ENCODE measurements around the gene AK5.

Gene AK5

GRCh38 chr1:77540501-77541161 is 258.8 kb downstream of the AK5 start:
- H3K27ac ChIP-seq (ENCODE audit: low read length) = no peak overlapping the region
- H3K9me3 ChIP-seq (ENCODE audit: control insufficient read depth, low read depth, low read length) = no peaks in the 10 kb centered on the region
- H3K4me3 ChIP-seq (ENCODE audit: low read length) = no peak overlapping the region
- no peaks in the 10 kb centered on the region for H3K4me1 ChIP-seq (ENCODE audit: control insufficient read depth, low read depth, low read length)
- H3K36me3 ChIP-seq (ENCODE audit: control insufficient read depth, low read depth, low read length) = no peaks in the 10 kb centered on the region
- H3K27me3 ChIP-seq (ENCODE audit: control insufficient read depth, insufficient read depth, low read length) = no peaks in the 10 kb centered on the region
- no peak overlapping the region for H3K9ac ChIP-seq (ENCODE audit: low read length)

GRCh38 chr1:77541162-77541545 is 259.3 kb downstream of the AK5 start:
- no peak overlapping the region for H3K4me3 ChIP-seq (ENCODE audit: low read length)
- H3K9ac ChIP-seq (ENCODE audit: low read length) = no peak overlapping the region
- H3K9me3 ChIP-seq (ENCODE audit: control insufficient read depth, low read depth, low read length) = no peaks in the 10 kb centered on the region
- no peaks in the 10 kb centered on the region for H3K27me3 ChIP-seq (ENCODE audit: control insufficient read depth, insufficient read depth, low read length)
- H3K36me3 ChIP-seq (ENCODE audit: control insufficient read depth, low read depth, low read length) = no peaks in the 10 kb centered on the region
- H3K27ac ChIP-seq (ENCODE audit: low read length) = no peak overlapping the region
- H3K4me1 ChIP-seq (ENCODE audit: control insufficient read depth, low read depth, low read length) = no peaks in the 10 kb centered on the region

- Histone ChIP-seq H3K9ac (ENCODE audit: low read length) (no peak overlapping the region), H3K9me3 (ENCODE audit: control insufficient read depth, low read depth, low read length) (no peaks in the 10 kb centered on the region), H3K27ac (ENCODE audit: low read length) (no peak overlapping the region), H3K27me3 (ENCODE audit: control insufficient read depth, insufficient read depth, low read length) (no peaks in the 10 kb centered on the region), H3K36me3 (ENCODE audit: control insufficient read depth, low read depth, low read length) (no peaks in the 10 kb centered on the region), H3K4me3 (ENCODE audit: low read length) (no peak overlapping the region), H3K4me1 (ENCODE audit: control insufficient read depth, low read depth, low read length) (no peaks in the 10 kb centered on the region)
Observed at GRCh38 chr1:77542813-77543420, 261.1 kb downstream of the AK5 start.

- H3K36me3 ChIP-seq (ENCODE audit: control insufficient read depth, low read depth, low read length) = no peaks in the 10 kb centered on the region
- H3K4me3 ChIP-seq (ENCODE audit: low read length) = no peak overlapping the region
- no peaks in the 10 kb centered on the region for H3K27me3 ChIP-seq (ENCODE audit: control insufficient read depth, insufficient read depth, low read length)
- H3K4me1 ChIP-seq (ENCODE audit: control insufficient read depth, low read depth, low read length) = no peaks in the 10 kb centered on the region
- H3K9me3 ChIP-seq (ENCODE audit: control insufficient read depth, low read depth, low read length) = no peaks in the 10 kb centered on the region
- no peak overlapping the region for H3K27ac ChIP-seq (ENCODE audit: low read length)
- no peak overlapping the region for H3K9ac ChIP-seq (ENCODE audit: low read length)
Observed at GRCh38 chr1:77543822-77544448, 262.1 kb downstream of the AK5 start.

GRCh38 chr1:77544845-77545244 is 263.0 kb downstream of the AK5 start:
- Histone ChIP-seq H3K4me3 (ENCODE audit: low read length) (no peak overlapping the region), H3K27ac (ENCODE audit: low read length) (no peak overlapping the region), H3K27me3 (ENCODE audit: control insufficient read depth, insufficient read depth, low read length) (no peaks in the 10 kb centered on the region), H3K9ac (ENCODE audit: low read length) (no peak overlapping the region), H3K4me1 (ENCODE audit: control insufficient read depth, low read depth, low read length) (no peaks in the 10 kb centered on the region), H3K36me3 (ENCODE audit: control insufficient read depth, low read depth, low read length) (no peaks in the 10 kb centered on the region), H3K9me3 (ENCODE audit: control insufficient read depth, low read depth, low read length) (no peaks in the 10 kb centered on the region)

- Histone ChIP-seq H3K9me3 (ENCODE audit: control insufficient read depth, low read depth, low read length) (no peaks in the 10 kb centered on the region), H3K27me3 (ENCODE audit: control insufficient read depth, insufficient read depth, low read length) (no peaks in the 10 kb centered on the region), H3K36me3 (ENCODE audit: control insufficient read depth, low read depth, low read length) (no peaks in the 10 kb centered on the region), H3K4me3 (ENCODE audit: low read length) (no peak overlapping the region), H3K27ac (ENCODE audit: low read length) (no peak overlapping the region), H3K4me1 (ENCODE audit: control insufficient read depth, low read depth, low read length) (no peaks in the 10 kb centered on the region), H3K9ac (ENCODE audit: low read length) (no peak overlapping the region)
Observed at GRCh38 chr1:77545970-77546369, 264.2 kb downstream of the AK5 start.

GRCh38 chr1:77546890-77547289 is 265.1 kb downstream of the AK5 start:
- no peaks in the 10 kb centered on the region for H3K36me3 ChIP-seq (ENCODE audit: control insufficient read depth, low read depth, low read length)

GRCh38 chr1:77548285-77548684 is 266.5 kb downstream of the AK5 start:
- H3K27ac ChIP-seq (ENCODE audit: low read length) = no peak overlapping the region
- no peaks in the 10 kb centered on the region for H3K27me3 ChIP-seq (ENCODE audit: control insufficient read depth, insufficient read depth, low read length)
- H3K9me3 ChIP-seq (ENCODE audit: control insufficient read depth, low read depth, low read length) = no peaks in the 10 kb centered on the region
- no peak overlapping the region for H3K4me3 ChIP-seq (ENCODE audit: low read length)
- H3K9ac ChIP-seq (ENCODE audit: low read length) = no peak overlapping the region
- no peaks in the 10 kb centered on the region for H3K36me3 ChIP-seq (ENCODE audit: control insufficient read depth, low read depth, low read length)
- no peaks in the 10 kb centered on the region for H3K4me1 ChIP-seq (ENCODE audit: control insufficient read depth, low read depth, low read length)

More at GRCh38 chr1:77546890-77547289, 265.1 kb downstream of the AK5 start:
- H3K4me1 ChIP-seq (ENCODE audit: control insufficient read depth, low read depth, low read length) = no peaks in the 10 kb centered on the region
- no peak overlapping the region for H3K27ac ChIP-seq (ENCODE audit: low read length)
- no peaks in the 10 kb centered on the region for H3K27me3 ChIP-seq (ENCODE audit: control insufficient read depth, insufficient read depth, low read length)
- H3K9me3 ChIP-seq (ENCODE audit: control insufficient read depth, low read depth, low read length) = no peaks in the 10 kb centered on the region
- H3K4me3 ChIP-seq (ENCODE audit: low read length) = no peak overlapping the region
- no peak overlapping the region for H3K9ac ChIP-seq (ENCODE audit: low read length)

GRCh38 chr1:77550135-77550534 is 268.3 kb downstream of the AK5 start:
- H3K9me3 ChIP-seq (ENCODE audit: control insufficient read depth, low read depth, low read length) = no peaks in the 10 kb centered on the region
- H3K4me3 ChIP-seq (ENCODE audit: low read length) = no peak overlapping the region
- no peaks in the 10 kb centered on the region for H3K36me3 ChIP-seq (ENCODE audit: control insufficient read depth, low read depth, low read length)
- H3K27ac ChIP-seq (ENCODE audit: low read length) = no peak overlapping the region
- H3K9ac ChIP-seq (ENCODE audit: low read length) = no peak overlapping the region
- no peaks in the 10 kb centered on the region for H3K4me1 ChIP-seq (ENCODE audit: control insufficient read depth, low read depth, low read length)
- H3K27me3 ChIP-seq (ENCODE audit: control insufficient read depth, insufficient read depth, low read length) = no peaks in the 10 kb centered on the region

GRCh38 chr1:77552626-77553025 is 270.8 kb downstream of the AK5 start:
- Histone ChIP-seq H3K9ac (ENCODE audit: low read length) (no peak overlapping the region), H3K4me1 (ENCODE audit: control insufficient read depth, low read depth, low read length) (no peaks in the 10 kb centered on the region), H3K4me3 (ENCODE audit: low read length) (no peak overlapping the region), H3K27ac (ENCODE audit: low read length) (no peak overlapping the region), H3K36me3 (ENCODE audit: control insufficient read depth, low read depth, low read length) (no peaks in the 10 kb centered on the region), H3K9me3 (ENCODE audit: control insufficient read depth, low read depth, low read length) (no peaks in the 10 kb centered on the region), H3K27me3 (ENCODE audit: control insufficient read depth, insufficient read depth, low read length) (no peaks in the 10 kb centered on the region)

- H3K9me3 ChIP-seq (ENCODE audit: control insufficient read depth, low read depth, low read length) = no peaks in the 10 kb centered on the region
- no peak overlapping the region for H3K9ac ChIP-seq (ENCODE audit: low read length)
- no peaks in the 10 kb centered on the region for H3K36me3 ChIP-seq (ENCODE audit: control insufficient read depth, low read depth, low read length)
- H3K4me3 ChIP-seq (ENCODE audit: low read length) = no peak overlapping the region
- no peak overlapping the region for H3K27ac ChIP-seq (ENCODE audit: low read length)
- no peaks in the 10 kb centered on the region for H3K4me1 ChIP-seq (ENCODE audit: control insufficient read depth, low read depth, low read length)
- H3K27me3 ChIP-seq (ENCODE audit: control insufficient read depth, insufficient read depth, low read length) = no peaks in the 10 kb centered on the region
Observed at GRCh38 chr1:77553568-77554291, 271.9 kb downstream of the AK5 start.
